ENCODE measurements around the gene ZBTB8OS.

ZBTB8OS gene

DNA sequence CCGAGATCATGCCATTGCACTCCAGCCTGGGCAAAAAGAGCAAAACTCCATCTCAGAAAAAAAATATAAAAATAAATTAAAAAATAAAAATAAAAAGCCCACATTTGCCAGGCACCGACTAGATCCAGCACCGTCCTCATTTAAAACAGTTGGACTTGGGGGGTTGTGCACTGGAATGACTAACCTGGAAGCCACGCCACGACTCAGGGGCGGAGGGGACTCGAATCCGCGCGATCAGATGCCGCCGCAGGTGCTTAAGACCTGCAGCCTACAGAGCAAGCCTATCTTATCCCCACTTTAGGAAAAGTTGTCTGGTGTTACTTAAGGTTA is 38.5 kb downstream of the ZBTB8OS start:
- no peak for DNase-seq (ENCODE audit: low read depth in 2 of 2)

- DNase-seq (ENCODE audit: low read depth in 2 of 2) = no peak
These were observed 41.2 kb downstream of the ZBTB8OS start for GRCh38 chr1:32609180-32609579.

GRCh38 chr1:32606565-32607371 is 43.6 kb downstream of the ZBTB8OS start:
- DNase-seq (ENCODE audit: low read depth in 2 of 2) = no peak

- no peak for DNase-seq (ENCODE audit: low read depth in 2 of 2)
These were observed 44.5 kb downstream of the ZBTB8OS start for GRCh38 chr1:32605711-32606424.

- no peak for DNase-seq (ENCODE audit: low read depth in 2 of 2)
These were observed 50.3 kb downstream of the ZBTB8OS start for GRCh38 chr1:32600034-32600433.

GRCh38 chr1:32592943-32593342 is 57.4 kb downstream of the ZBTB8OS start:
- DNase-seq (ENCODE audit: low read depth in 2 of 2) = no peak

GRCh38 chr1:32580348-32581017 is 69.9 kb downstream of the ZBTB8OS start:
- no peak for DNase-seq (ENCODE audit: low read depth in 2 of 2)

Data from stimulated activated CD8-positive, alpha-beta memory T cell treated with anti-CD3 and anti-CD28 coated beads, Interleukin-2, amount 100 ng/mL, for 48 hours (primary cell).